CD4-positive, CD25-positive, alpha-beta regulatory T cell (primary cell): ENCODE results near the gene GPC5. TPM values are rescaled to one million over a fixed set of nuclear protein-coding genes. Genes with fewer than 3 reads are reported as not detected.
A peak's percentile ranks its signal among the peaks of the same experiment; 100 is the strongest.
"Not testable (repeated sequence)": the region's sequence is repeated elsewhere in the genome, so short reads cannot be mapped to it uniquely, and the experiment has no call there.

Source experiments
- ATAC-seq, 2 donors: fragments of 150-1000 bp; cut with Tn5 transposase; one replicate each; pipeline ENCODE4 v1.10.0; 2021; ENCODE audit warnings: low read depth in 2 of 2, moderate number of reproducible peaks in 2 of 2, moderate library complexity in 1 of 2
- DNase-seq, 3 donors: peaks; one replicate each; pipeline versions ENCODE4 v3.0.0 to v3.0.0-alpha.2; 2012 to 2022; ENCODE audit warnings: mixed read lengths in 1 of 3
- H3K27ac ChIP-seq: one replicate; pipeline ENCODE4 v1.7.0; 2013; ENCODE audit warnings: mild to moderate bottlenecking, low read length; ENCODE audit not compliant: insufficient read depth, poor library complexity, severe bottlenecking
- H3K27me3 ChIP-seq: one replicate; pipeline ENCODE4 v1.7.0; 2013; ENCODE audit warnings: low read length; ENCODE audit not compliant: control insufficient read depth, insufficient read depth
- H3K36me3 ChIP-seq: one replicate; pipeline ENCODE4 v1.7.0; 2013; ENCODE audit warnings: mild to moderate bottlenecking, low read length, moderate library complexity; ENCODE audit not compliant: control insufficient read depth, insufficient read depth
- H3K4me1 ChIP-seq: 2 replicates; pipeline ENCODE4 v1.7.0; 2013; ENCODE audit warnings: mild to moderate bottlenecking, low read length; ENCODE audit not compliant: insufficient read depth, control insufficient read depth, poor library complexity, severe bottlenecking
- H3K4me3 ChIP-seq: one replicate; pipeline ENCODE4 v1.7.0; 2013; ENCODE audit warnings: low read depth, mild to moderate bottlenecking, low read length, moderate library complexity
- H3K9me3 ChIP-seq, 2 experiments: 1 replicate in 1 of 2; 2 replicates in 1 of 2; pipeline ENCODE4 v1.7.0; 2013; ENCODE audit warnings: low read length in 2 of 2, mild to moderate bottlenecking in 1 of 2, moderate library complexity in 1 of 2; ENCODE audit not compliant: control insufficient read depth in 2 of 2
- H3K27ac Mint-ChIP-seq, 3 donors: one replicate each; pipeline ENCODE4 v1.8.0; 2020 to 2022; ENCODE audit warnings: mild to moderate bottlenecking in 3 of 3, mixed read lengths in 3 of 3, moderate library complexity in 2 of 3
- H3K27me3 Mint-ChIP-seq: one replicate; pipeline ENCODE4 v1.8.0; 2022; ENCODE audit warnings: mild to moderate bottlenecking, mixed read lengths
- H3K36me3 Mint-ChIP-seq: one replicate; pipeline ENCODE4 v1.8.0; 2020; ENCODE audit warnings: mixed read lengths
- H3K4me1 Mint-ChIP-seq, 4 donors: one replicate each; pipeline ENCODE4 v1.8.0; 2020 to 2022; ENCODE audit warnings: mixed read lengths in 4 of 4, mild to moderate bottlenecking in 1 of 4
- H3K4me3 Mint-ChIP-seq, 4 donors: one replicate each; pipeline ENCODE4 v1.8.0; 2020 to 2022; ENCODE audit warnings: mild to moderate bottlenecking in 4 of 4, mixed read lengths in 4 of 4, moderate library complexity in 3 of 4
- H3K9me3 Mint-ChIP-seq, 7 donors: one replicate each; pipeline ENCODE4 v1.8.0; 2020 to 2022; ENCODE audit warnings: mixed read lengths in 7 of 7, mild to moderate bottlenecking in 3 of 7, moderate library complexity in 2 of 7
- polyA plus RNA-seq, 4 donors: library from polyadenylated mRNA; unstranded; fragments of 300-500 nt; fragmentation: Illumina TruSeq; gene quantifications; one replicate each; pipeline ENCODE4 v1.2.3, GENCODE V29; 2021
- total RNA-seq: library from RNA; stranded (reverse); gene quantifications from one replicate; pipeline ENCODE4 v1.2.3, GENCODE V29; 2022

Gene GPC5
- total RNA-seq, result 0.81 TPM
- polyA plus RNA-seq, result under 1 TPM in 2 of 4 donors, not detected in 2; 0.29 to 0.59 TPM

- H3K27ac Mint-ChIP-seq, result no peak within 1 kb of the TSS
- H3K4me3 Mint-ChIP-seq, result peak within 1 kb of the TSS; percentile 70 to 87 (median 79)
- H3K27me3 Mint-ChIP-seq, result peaks cover 97% of the 10 kb centered on the region
- H3K4me3 ChIP-seq, result peak within 1 kb of the TSS; percentile 42
- H3K27ac ChIP-seq, result no peak within 1 kb of the TSS
- H3K9me3 ChIP-seq, result no peaks in the 10 kb centered on the region
- no peaks in the 10 kb centered on the region for H3K36me3 ChIP-seq
- ATAC-seq, result peak; percentile 97 to 98
- peaks cover 41% of the 10 kb centered on the region for H3K27me3 ChIP-seq
- DNase-seq, result peak; percentile 61 to 76 (median 71)
- peaks cover 5 to 18% (median 7%) of the 10 kb centered on the region in 4 donors for H3K4me1 Mint-ChIP-seq
- H3K36me3 Mint-ChIP-seq, result no peaks in the 10 kb centered on the region
- peaks cover 0 to 8% (median 0%) of the 10 kb centered on the region in 7 donors for H3K9me3 Mint-ChIP-seq
- H3K4me1 ChIP-seq, result peaks cover 18% of the 10 kb centered on the region
Measured at GRCh38 chr13:91398413-91399188, at the start of gene GPC5. TSS of gene GPC5 (plus strand) at chr13:91398621.

GRCh38 chr13:91348906-91349435 is 49.5 kb upstream of the GPC5 start:
- DNase-seq (peak; percentile 81 to 92 (median 89)), ATAC-seq (peak; percentile 69 to 71)
- Histone ChIP-seq H3K4me3 (peak overlapping the region; percentile 82), H3K9me3 (no peaks in the 10 kb centered on the region), H3K36me3 (peaks cover 29% of the 10 kb centered on the region), H3K27me3 (no peaks in the 10 kb centered on the region), H3K27ac (peak overlapping the region; percentile 64), H3K4me1 (peaks cover 25% of the 10 kb centered on the region)
- peaks cover 12% of the 10 kb centered on the region for H3K27me3 Mint-ChIP-seq
- H3K9me3 Mint-ChIP-seq, result no peaks in the 10 kb centered on the region
- peaks cover 15 to 50% (median 34%) of the 10 kb centered on the region in 4 donors for H3K4me1 Mint-ChIP-seq
- peaks cover 19% of the 10 kb centered on the region for H3K36me3 Mint-ChIP-seq
- H3K27ac Mint-ChIP-seq, result peak overlapping the region; percentile 82 to 94 (median 92)
- peak overlapping the region; percentile 89 to 98 (median 94) for H3K4me3 Mint-ChIP-seq

DNA sequence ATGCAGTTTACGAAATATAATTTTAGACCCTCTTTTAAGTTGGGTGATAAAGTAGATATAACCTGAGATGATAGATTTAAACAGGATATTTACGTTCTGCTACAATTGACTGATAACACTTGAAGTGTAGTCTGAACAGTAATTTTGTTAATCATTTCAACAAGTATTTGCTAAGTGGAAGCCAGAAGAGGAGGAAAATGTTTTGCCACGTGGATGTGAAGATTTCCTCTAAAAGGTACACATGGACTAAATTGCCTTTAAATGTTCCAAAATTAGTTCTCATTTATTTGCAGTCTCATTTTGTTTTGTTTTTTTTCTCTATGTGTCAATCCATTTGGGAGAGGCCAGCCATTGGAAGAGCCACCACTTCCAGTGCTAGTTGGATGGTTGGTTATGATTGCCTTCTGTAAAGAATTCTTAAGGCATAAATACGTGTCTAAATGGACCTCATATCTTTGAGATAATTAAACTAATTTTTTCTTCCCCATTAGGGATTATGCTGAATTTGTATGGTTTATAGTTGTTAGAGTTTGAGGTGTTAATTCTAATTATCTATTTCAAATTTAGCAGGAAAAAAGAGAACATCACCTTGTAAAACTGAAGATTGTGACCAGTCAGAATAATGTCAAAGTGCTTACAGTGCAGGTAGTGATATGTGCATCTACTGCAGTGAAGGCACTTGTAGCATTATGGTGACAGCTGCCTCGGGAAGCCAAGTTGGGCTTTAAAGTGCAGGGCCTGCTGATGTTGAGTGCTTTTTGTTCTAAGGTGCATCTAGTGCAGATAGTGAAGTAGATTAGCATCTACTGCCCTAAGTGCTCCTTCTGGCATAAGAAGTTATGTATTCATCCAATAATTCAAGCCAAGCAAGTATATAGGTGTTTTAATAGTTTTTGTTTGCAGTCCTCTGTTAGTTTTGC is 48.2 kb upstream of the GPC5 start:
- H3K27me3 ChIP-seq, result no peaks in the 10 kb centered on the region
- H3K36me3 Mint-ChIP-seq, result peaks cover 30% of the 10 kb centered on the region
- H3K27ac ChIP-seq, result no peak overlapping the region

DNA sequence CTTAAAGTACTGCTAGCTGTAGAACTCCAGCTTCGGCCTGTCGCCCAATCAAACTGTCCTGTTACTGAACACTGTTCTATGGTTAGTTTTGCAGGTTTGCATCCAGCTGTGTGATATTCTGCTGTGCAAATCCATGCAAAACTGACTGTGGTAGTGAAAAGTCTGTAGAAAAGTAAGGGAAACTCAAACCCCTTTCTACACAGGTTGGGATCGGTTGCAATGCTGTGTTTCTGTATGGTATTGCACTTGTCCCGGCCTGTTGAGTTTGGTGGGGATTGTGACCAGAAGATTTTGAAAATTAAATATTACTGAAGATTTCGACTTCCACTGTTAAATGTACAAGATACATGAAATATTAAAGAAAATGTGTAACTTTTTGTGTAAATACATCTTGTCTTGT is 47.3 kb upstream of the GPC5 start:
- no peak overlapping the region for H3K27ac Mint-ChIP-seq
- ATAC-seq (no peak), DNase-seq (no peak)
- Histone ChIP-seq H3K4me3 (no peak overlapping the region), H3K27ac (no peak overlapping the region), H3K27me3 (no peaks in the 10 kb centered on the region), H3K36me3 (peaks cover 43% of the 10 kb centered on the region), H3K9me3 (no peaks in the 10 kb centered on the region), H3K4me1 (peaks cover 24% of the 10 kb centered on the region)
- peaks cover 30% of the 10 kb centered on the region for H3K36me3 Mint-ChIP-seq
- peaks cover 11% of the 10 kb centered on the region for H3K27me3 Mint-ChIP-seq
- H3K4me3 Mint-ChIP-seq, result peak overlapping the region in 2 of 4 donors; percentile 89 to 94
- no peaks in the 10 kb centered on the region for H3K9me3 Mint-ChIP-seq
- peaks cover 12 to 55% (median 34%) of the 10 kb centered on the region in 4 donors for H3K4me1 Mint-ChIP-seq

More for the DNA sequence above, 48.2 kb upstream of the GPC5 start:
- ATAC-seq (no peak), DNase-seq (peak in 1 of 3 donors; percentile 12)
- Mint-ChIP-seq H3K27me3 (peaks cover 12% of the 10 kb centered on the region), H3K4me1 (peaks cover 15 to 57% (median 34%) of the 10 kb centered on the region in 4 donors), H3K4me3 (peak overlapping the region; percentile 89 to 98 (median 94)), H3K9me3 (no peaks in the 10 kb centered on the region), H3K27ac (no peak overlapping the region)
- peaks cover 41% of the 10 kb centered on the region for H3K36me3 ChIP-seq
- H3K4me3 ChIP-seq, result peak overlapping the region; percentile 82
- peaks cover 25% of the 10 kb centered on the region for H3K4me1 ChIP-seq
- no peaks in the 10 kb centered on the region for H3K9me3 ChIP-seq

GRCh38 chr13:91351980-91352379 is 46.4 kb upstream of the GPC5 start:
- DNase-seq (no peak), ATAC-seq (no peak)
- Mint-ChIP-seq H3K4me3 (no peak overlapping the region), H3K27ac (peak overlapping the region in 1 of 3 donors; percentile 26), H3K36me3 (peaks cover 31% of the 10 kb centered on the region), H3K9me3 (no peaks in the 10 kb centered on the region), H3K27me3 (peaks cover 2% of the 10 kb centered on the region), H3K4me1 (peaks cover 10 to 54% (median 30%) of the 10 kb centered on the region in 4 donors)
- Histone ChIP-seq H3K4me1 (peaks cover 15% of the 10 kb centered on the region), H3K27me3 (no peaks in the 10 kb centered on the region), H3K36me3 (peaks cover 46% of the 10 kb centered on the region), H3K27ac (no peak overlapping the region), H3K9me3 (no peaks in the 10 kb centered on the region), H3K4me3 (no peak overlapping the region)

- not testable (repeated sequence) for DNase-seq, H3K9me3 Mint-ChIP-seq, H3K27ac Mint-ChIP-seq, H3K4me3 ChIP-seq, H3K27me3 ChIP-seq, H3K27ac ChIP-seq, H3K27me3 Mint-ChIP-seq, H3K9me3 ChIP-seq, ATAC-seq
- Histone ChIP-seq H3K4me1 (peaks cover 13% of the 10 kb centered on the region), H3K36me3 (peaks cover 47% of the 10 kb centered on the region)
- Mint-ChIP-seq H3K4me1 (peaks cover 10 to 54% (median 31%) of the 10 kb centered on the region in 4 donors), H3K36me3 (peaks cover 35% of the 10 kb centered on the region), H3K4me3 (peak overlapping the region in 1 of 4 donors; percentile 18)
Measured at GRCh38 chr13:91352891-91353290, 45.5 kb upstream of the GPC5 start.

DNA sequence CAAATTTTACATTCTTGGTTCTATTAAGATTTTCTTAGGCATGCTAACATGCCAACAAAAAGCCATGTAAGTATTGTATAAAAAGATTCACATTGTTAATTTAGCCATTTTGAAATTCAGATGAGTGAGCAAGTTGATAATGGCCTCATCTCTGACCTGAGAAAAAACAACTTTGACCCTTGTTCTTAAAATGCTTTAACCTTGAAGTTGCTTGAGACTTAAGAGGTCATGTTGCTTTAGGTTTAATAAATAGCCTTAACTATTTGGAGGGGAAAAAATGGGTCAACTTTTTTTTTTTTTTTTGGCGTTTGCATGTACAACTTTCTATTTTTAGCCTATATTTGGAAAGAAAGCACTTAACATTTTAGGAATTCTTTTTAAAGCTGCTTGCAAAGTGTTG is 44.9 kb upstream of the GPC5 start:
- no peak overlapping the region for H3K4me3 ChIP-seq
- Mint-ChIP-seq H3K9me3 (no peaks in the 10 kb centered on the region), H3K27me3 (no peaks in the 10 kb centered on the region), H3K36me3 (peaks cover 35% of the 10 kb centered on the region), H3K4me1 (peaks cover 10 to 57% (median 31%) of the 10 kb centered on the region in 4 donors), H3K4me3 (peak overlapping the region in 1 of 4 donors; percentile 18), H3K27ac (no peak overlapping the region)
- no peak for ATAC-seq
- peaks cover 13% of the 10 kb centered on the region for H3K4me1 ChIP-seq
- no peaks in the 10 kb centered on the region for H3K9me3 ChIP-seq
- no peak for DNase-seq
- no peak overlapping the region for H3K27ac ChIP-seq
- peaks cover 47% of the 10 kb centered on the region for H3K36me3 ChIP-seq
- no peaks in the 10 kb centered on the region for H3K27me3 ChIP-seq
